ENCODE data around the gene AADACL4. TPM values are rescaled to one million over a fixed set of nuclear protein-coding genes. Genes with fewer than 3 reads are reported as not detected.

AADACL4 gene
- total RNA-seq, 1 donor from 2014 or later: not detected

DNA sequence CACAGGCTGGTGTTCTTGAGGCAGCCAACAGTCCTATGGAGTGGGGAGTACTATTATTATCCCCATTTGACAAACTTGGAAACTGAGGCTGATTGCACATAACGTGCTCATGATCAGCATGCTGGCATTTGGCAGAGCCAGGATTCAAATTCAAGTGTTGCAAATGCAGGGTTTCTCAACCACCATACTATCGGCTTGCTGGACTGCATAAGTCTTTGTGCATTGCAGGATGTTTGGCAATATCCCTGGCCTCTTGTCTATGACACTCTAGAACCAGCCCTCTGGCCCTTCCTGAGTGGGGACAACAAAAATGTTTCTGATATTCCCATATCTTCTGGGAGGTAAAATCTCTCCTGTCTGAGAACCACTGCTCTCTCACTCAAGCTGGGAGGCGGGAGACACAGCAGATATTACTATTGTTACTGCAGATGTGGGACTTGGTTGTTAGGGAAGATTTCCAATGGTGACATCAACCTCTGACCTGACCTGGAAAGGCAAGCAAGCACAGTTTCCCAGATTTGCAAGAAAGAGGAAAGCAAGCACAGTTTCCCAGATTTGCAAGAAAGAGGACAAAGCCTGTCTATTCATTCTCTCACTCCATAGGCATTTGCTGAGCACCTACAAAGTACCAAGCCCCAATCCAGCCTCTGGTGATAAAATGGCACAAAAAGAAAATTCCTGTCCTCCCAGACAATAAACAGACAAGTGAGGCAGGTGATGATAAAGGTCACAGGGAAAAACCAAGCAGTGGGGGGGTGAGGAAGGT, 71.0 kb downstream of the AADACL4 start:
- Histone ChIP-seq H3K27me3 (ENCODE audit: low read depth) (peaks cover 9% of the 10 kb centered on the region), H3K27ac (replicated peaks) (no peak overlapping the region)
- no peak for TF ChIP-seq CTCF (IDR thresholded peaks at IDR 0.05; ENCODE audit: borderline replicate concordance)

GRCh38 chr1:12715896-12716437, 72.1 kb downstream of the AADACL4 start, which contains the start of gene AADACL3:
AADACL3 (plus strand) TSS chr1:12716110; CDS start chr1:12716177, 67 bp downstream.
- no peaks in the 10 kb centered on the region for H3K4me1 ChIP-seq
- intact Hi-C loops (cut with micrococcal nuclease): no loop called here
- no peak for TF ChIP-seq CTCF (IDR thresholded peaks at IDR 0.05; ENCODE audit: borderline replicate concordance)

More for the DNA sequence above, 71.0 kb downstream of the AADACL4 start:
- intact Hi-C loops (cut with micrococcal nuclease): no loop called here
- Histone ChIP-seq H3K9me3 (replicated peaks) (no peaks in the 10 kb centered on the region), H3K4me3 (no peak overlapping the region), H3K36me3 (no peaks in the 10 kb centered on the region), H3K4me1 (no peaks in the 10 kb centered on the region)
- DNase-seq: no peak

More at GRCh38 chr1:12715896-12716437, 72.1 kb downstream of the AADACL4 start, which contains the start of gene AADACL3:
- H3K4me3 ChIP-seq: no peak within 1 kb of the TSS
- H3K27ac ChIP-seq (replicated peaks): no peak within 1 kb of the TSS
- no peaks in the 10 kb centered on the region for H3K9me3 ChIP-seq (replicated peaks)
- H3K27me3 ChIP-seq (ENCODE audit: low read depth): peaks cover 19% of the 10 kb centered on the region
- H3K36me3 ChIP-seq: no peaks in the 10 kb centered on the region
- DNase-seq: no peak

Other genes starting within 250 kb of the AADACL4 start
- 89.7 TPM for gene DHRS3, start 25.9 kb upstream of the AADACL4 start, total RNA-seq
- gene AADACL3, start 72.0 kb downstream of the AADACL4 start, total RNA-seq: not detected
- not detected for gene CFAP107, start 102.1 kb downstream of the AADACL4 start, total RNA-seq
- not detected for gene PRAMEF12, start 129.7 kb downstream of the AADACL4 start, total RNA-seq
- not detected for gene PRAMEF1, start 147.3 kb downstream of the AADACL4 start, total RNA-seq
- not detected for gene PRAMEF11, start 187.3 kb downstream of the AADACL4 start, total RNA-seq
- gene HNRNPCL1, start 204.6 kb downstream of the AADACL4 start, total RNA-seq: not detected
- gene PRAMEF2, start 213.0 kb downstream of the AADACL4 start, total RNA-seq: not detected
- not detected for gene PRAMEF4, start 242.1 kb downstream of the AADACL4 start, total RNA-seq

Data from left ventricle myocardium inferior (tissue), 1 donor.